ENCODE data around the gene PPP3R2. TPM values are rescaled to one million over a fixed set of nuclear protein-coding genes. Genes with fewer than 3 reads are reported as not detected.

The PPP3R2 gene
- total RNA-seq, 1 experiment from 2014 or later, result not detected

GRCh38 chr9:101629636-101630035, 34.9 kb upstream of the PPP3R2 start:
- no peaks in the 10 kb centered on the region for H4K20me1 ChIP-seq (ENCODE audit: insufficient read depth)
- H3K79me2 ChIP-seq (ENCODE audit: insufficient read depth, low read length), result no peaks in the 10 kb centered on the region
- H3K36me3 ChIP-seq (ENCODE audit: control insufficient read depth in 1 of 2, insufficient read depth in 2 of 2, low read length in 2 of 2), result no peaks in the 10 kb centered on the region
- no peak overlapping the region for H3K4me2 ChIP-seq (ENCODE audit: low read length)
- no peaks in the 10 kb centered on the region for H3K9me2 ChIP-seq (ENCODE audit: insufficient read depth)
- no peak overlapping the region for H3K4me3 ChIP-seq (replicated peaks in 1 of 2; ENCODE audit: low read depth in 1 of 2, low read length in 2 of 2)
- CTCF ChIA-PET, result no interaction called here
- H3K9ac ChIP-seq (ENCODE audit: low read length), result no peak overlapping the region
- ATAC-seq, result no peak
- H3K9me3 ChIP-seq (ENCODE audit: control insufficient read depth in 1 of 2, insufficient read depth in 1 of 2, low read depth in 1 of 2, low read length in 2 of 2), result no peaks in the 10 kb centered on the region
- no peak for TF ChIP-seq SP1 (IDR thresholded peaks at IDR 0.05; ENCODE audit: low read depth)
- TF ChIP-seq YY1 (IDR thresholded peaks at IDR 0.05; ENCODE audit: extremely low read depth, insufficient replicate concordance, low read depth, low read length), result no peak
- peaks cover 3% of the 10 kb centered on the region; the same call in 1 of the 2 replicates for H3K27me3 ChIP-seq (ENCODE audit: insufficient read depth, low read length)
- intact Hi-C loops (cut with micrococcal nuclease), result no loop called here
- RAD21 ChIA-PET (ENCODE audit: low non-redundant PET in 1 of 2, low total read pairs in 2 of 2, uncharacterized antibody in 2 of 2, unreplicated experiment in 2 of 2), result no interaction called here
- no TSS peak for BruUV-seq (replicated peaks)
- POLR2A ChIA-PET, result no interaction called here
- no peaks in the 10 kb centered on the region for H3K4me1 ChIP-seq (ENCODE audit: control insufficient read depth in 1 of 2, insufficient read depth in 2 of 2, low read length in 2 of 2)
- no peak overlapping the region for H3K27ac ChIP-seq (ENCODE audit: low read depth, low read length)
- DNase-seq (ENCODE audit: low read depth, low spot score), result no peak
- H2AFZ ChIP-seq (ENCODE audit: low read depth, low read length, poor library complexity, severe bottlenecking), result no peak overlapping the region

GRCh38 chr9:101628173-101628572, 33.4 kb upstream of the PPP3R2 start:
- Histone ChIP-seq H3K9me2 (ENCODE audit: insufficient read depth) (no peaks in the 10 kb centered on the region), H2AFZ (ENCODE audit: low read depth, low read length, poor library complexity, severe bottlenecking) (no peak overlapping the region), H3K4me1 (ENCODE audit: control insufficient read depth in 1 of 2, insufficient read depth in 2 of 2, low read length in 2 of 2) (no peaks in the 10 kb centered on the region), H4K20me1 (ENCODE audit: insufficient read depth) (no peaks in the 10 kb centered on the region), H3K79me2 (ENCODE audit: insufficient read depth, low read length) (no peaks in the 10 kb centered on the region), H3K9ac (ENCODE audit: low read length) (no peak overlapping the region), H3K27ac (ENCODE audit: low read depth, low read length) (no peak overlapping the region), H3K27me3 (ENCODE audit: insufficient read depth, low read length) (peaks cover under 1% of the 10 kb centered on the region; the same call in 1 of the 2 replicates), H3K4me3 (replicated peaks in 1 of 2; ENCODE audit: low read depth in 1 of 2, low read length in 2 of 2) (no peak overlapping the region), H3K4me2 (ENCODE audit: low read length) (no peak overlapping the region), H3K36me3 (ENCODE audit: control insufficient read depth in 1 of 2, insufficient read depth in 2 of 2, low read length in 2 of 2) (no peaks in the 10 kb centered on the region), H3K9me3 (ENCODE audit: control insufficient read depth in 1 of 2, insufficient read depth in 1 of 2, low read depth in 1 of 2, low read length in 2 of 2) (no peaks in the 10 kb centered on the region)
- intact Hi-C loops (cut with micrococcal nuclease), result no loop called here
- CTCF ChIA-PET, result no interaction called here
- no peak for DNase-seq (ENCODE audit: low read depth, low spot score)
- BruUV-seq (replicated peaks), result no TSS peak
- RAD21 ChIA-PET (ENCODE audit: low non-redundant PET in 1 of 2, low total read pairs in 2 of 2, uncharacterized antibody in 2 of 2, unreplicated experiment in 2 of 2), result no interaction called here
- no peak for ATAC-seq
- POLR2A ChIA-PET, result no interaction called here
- TF ChIP-seq SRF (IDR thresholded peaks at IDR 0.05; ENCODE audit: low read depth), result no peak
- TF ChIP-seq REST (IDR thresholded peaks at IDR 0.05; ENCODE audit: low read depth), result peak; percentile 66

Measured in HCT116 (cell line).